Measurements from ENCODE around the gene PTPN4. TPM values are rescaled to one million over a fixed set of nuclear protein-coding genes. Genes with fewer than 3 reads are reported as not detected.

PTPN4 gene
- total and polyA plus RNA-seq, 2 experiments from 2014 or later: 41.6 to 90.4 TPM

- no peaks in the 10 kb centered on the region for H3K36me3 ChIP-seq (ENCODE audit: insufficient read depth)
- Mint-ChIP-seq H3K4me1 (peaks cover 40% of the 10 kb centered on the region), H3K4me3 (no peak overlapping the region), H3K27ac (no peak overlapping the region), H3K27me3 (ENCODE audit: insufficient read depth, low read depth, poor library complexity) (peaks cover 6% of the 10 kb centered on the region), H3K9me3 (no peaks in the 10 kb centered on the region; the same call in 2 of the 3 replicates), H3K36me3 (ENCODE audit: low read depth) (peaks cover 3% of the 10 kb centered on the region; the same call in 1 of the 3 replicates)
- ATAC-seq: no peak
- peaks cover 35% of the 10 kb centered on the region for H3K4me1 ChIP-seq (ENCODE audit: insufficient read depth)
- H3F3A ChIP-seq (replicated peaks; ENCODE audit: low read depth): no peaks in the 10 kb centered on the region
- no peaks in the 10 kb centered on the region for H3K27me3 ChIP-seq (ENCODE audit: insufficient read depth)
- H3K27ac ChIP-seq (ENCODE audit: low read depth): no peak overlapping the region
- no peak overlapping the region for H3K4me3 ChIP-seq
- DNase-seq (ENCODE audit: low spot score): no peak
- no peaks in the 10 kb centered on the region for H3K9me2 ChIP-seq (ENCODE audit: insufficient read depth)
- H3K79me2 ChIP-seq (replicated peaks; ENCODE audit: insufficient read depth): peaks cover 100% of the 10 kb centered on the region
- TF ChIP-seq POLR2AphosphoS5 (IDR thresholded peaks at IDR 0.05; ENCODE audit: low read depth) (no peak), CTCF (conservative IDR thresholded peaks at IDR 0.05; ENCODE audit: low read depth in 2 of 2) (no peak), ZNF114 (CRISPR knock-in tag; IDR thresholded peaks at IDR 0.05) (no peak)
- H3K4me2 ChIP-seq: no peak overlapping the region
- peaks cover 35% of the 10 kb centered on the region for H4K20me1 ChIP-seq (replicated peaks; ENCODE audit: insufficient read depth)
- no peak overlapping the region for H2AFZ ChIP-seq
These were observed 14.3 kb downstream of the PTPN4 start for GRCh38 chr2:119774026-119774425.

GRCh38 chr2:119775102-119775501 is 15.4 kb downstream of the PTPN4 start:
- TF ChIP-seq ETS1 (IDR thresholded peaks at IDR 0.05) (no peak), ZNF331 (CRISPR knock-in tag; IDR thresholded peaks at IDR 0.05; ENCODE audit: low read depth) (no peak), NANOG (IDR thresholded peaks at IDR 0.05; ENCODE audit: borderline replicate concordance) (no peak), CTCF (conservative IDR thresholded peaks at IDR 0.05; ENCODE audit: low read depth in 2 of 2) (no peak), EZH2phosphoT487 (IDR thresholded peaks at IDR 0.05; ENCODE audit: unreplicated experiment) (no peak), JUNB (IDR thresholded peaks at IDR 0.05; ENCODE audit: unreplicated experiment) (no peak), CREB1 (CRISPR knock-in tag; IDR thresholded peaks at IDR 0.05; ENCODE audit: low read depth) (no peak), ZNF114 (CRISPR knock-in tag; IDR thresholded peaks at IDR 0.05) (no peak), ZNF462 (CRISPR knock-in tag; IDR thresholded peaks at IDR 0.05) (no peak), STAT1 (IDR thresholded peaks at IDR 0.05; ENCODE audit: unreplicated experiment) (no peak)
- H3K4me3 ChIP-seq: no peak overlapping the region
- H3K27ac Mint-ChIP-seq: no peak overlapping the region
- no peak overlapping the region for H2AFZ ChIP-seq
- no peaks in the 10 kb centered on the region for H3K27me3 ChIP-seq (ENCODE audit: insufficient read depth)
- peaks cover 26% of the 10 kb centered on the region for H3K4me1 ChIP-seq (ENCODE audit: insufficient read depth)
- peaks cover 6% of the 10 kb centered on the region for H3K27me3 Mint-ChIP-seq (ENCODE audit: insufficient read depth, low read depth, poor library complexity)
- H3K36me3 Mint-ChIP-seq (ENCODE audit: low read depth): peaks cover 3% of the 10 kb centered on the region; the same call in 1 of the 3 replicates
- DNase-seq (ENCODE audit: low spot score): no peak
- no peak overlapping the region for H3K27ac ChIP-seq (ENCODE audit: low read depth)
- H3K9me2 ChIP-seq (ENCODE audit: insufficient read depth): no peaks in the 10 kb centered on the region
- H3K4me1 Mint-ChIP-seq: peaks cover 40% of the 10 kb centered on the region
- no peaks in the 10 kb centered on the region for H3K36me3 ChIP-seq (ENCODE audit: insufficient read depth)
- peaks cover 26% of the 10 kb centered on the region for H4K20me1 ChIP-seq (replicated peaks; ENCODE audit: insufficient read depth)
- peaks cover 100% of the 10 kb centered on the region for H3K79me2 ChIP-seq (replicated peaks; ENCODE audit: insufficient read depth)
- H3K4me3 Mint-ChIP-seq: no peak overlapping the region
- no peaks in the 10 kb centered on the region for H3F3A ChIP-seq (replicated peaks; ENCODE audit: low read depth)
- no peak overlapping the region for H3K4me2 ChIP-seq
- no peak for ATAC-seq
- H3K9me3 Mint-ChIP-seq: no peaks in the 10 kb centered on the region; the same call in 2 of the 3 replicates

Data from GM23338 (cell line).